GM19351 (cell line): Measurements from ENCODE around the gene CRYBA4.

Experiments
- ATAC-seq: cut with Tn5 transposase; IDR thresholded peaks from one replicate; pipeline ENCODE4 v1.9.1; 2021; ENCODE audit warnings: mild to moderate bottlenecking, moderate library complexity; ENCODE audit not compliant: unreplicated experiment

Gene CRYBA4

GRCh38 chr22:26621663-26622062, at the start of gene CRYBA4:
Gene CRYBA4 (plus strand): TSS chr22:26621963. CDS start chr22:26622597, 634 bp downstream.
- ATAC-seq, result no peak

DNA sequence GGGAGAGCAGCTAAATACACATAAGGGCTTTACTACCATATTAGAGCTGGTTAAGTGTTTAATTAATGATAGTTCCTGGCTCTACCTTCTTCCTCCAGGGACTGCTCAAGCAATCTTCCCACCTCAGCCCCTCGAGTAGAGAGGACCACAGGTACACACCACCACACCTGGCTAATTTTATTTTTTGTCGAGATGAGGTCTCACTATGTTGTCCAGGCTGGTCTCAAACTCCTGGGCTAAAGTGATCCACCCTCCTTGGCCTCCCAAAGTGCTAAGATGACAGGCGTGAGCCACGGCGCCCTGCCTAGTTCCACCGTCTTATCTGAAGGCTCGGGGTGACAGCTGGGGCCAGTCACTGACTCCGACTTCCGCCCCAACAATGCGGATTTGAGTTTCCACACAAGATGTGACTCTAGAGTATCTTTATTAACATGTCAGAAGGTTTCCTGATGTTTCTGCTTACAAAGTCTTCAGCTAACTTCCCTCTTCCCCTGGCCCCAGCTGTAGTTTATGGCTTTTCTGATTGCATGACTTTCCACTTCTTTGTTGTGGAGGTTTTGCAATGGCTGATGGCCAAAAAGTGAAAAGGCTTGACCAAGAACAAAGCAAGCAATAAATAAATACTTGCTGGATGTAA, 48.6 kb upstream of the CRYBA4 start:
- ATAC-seq, result no peak

DNA sequence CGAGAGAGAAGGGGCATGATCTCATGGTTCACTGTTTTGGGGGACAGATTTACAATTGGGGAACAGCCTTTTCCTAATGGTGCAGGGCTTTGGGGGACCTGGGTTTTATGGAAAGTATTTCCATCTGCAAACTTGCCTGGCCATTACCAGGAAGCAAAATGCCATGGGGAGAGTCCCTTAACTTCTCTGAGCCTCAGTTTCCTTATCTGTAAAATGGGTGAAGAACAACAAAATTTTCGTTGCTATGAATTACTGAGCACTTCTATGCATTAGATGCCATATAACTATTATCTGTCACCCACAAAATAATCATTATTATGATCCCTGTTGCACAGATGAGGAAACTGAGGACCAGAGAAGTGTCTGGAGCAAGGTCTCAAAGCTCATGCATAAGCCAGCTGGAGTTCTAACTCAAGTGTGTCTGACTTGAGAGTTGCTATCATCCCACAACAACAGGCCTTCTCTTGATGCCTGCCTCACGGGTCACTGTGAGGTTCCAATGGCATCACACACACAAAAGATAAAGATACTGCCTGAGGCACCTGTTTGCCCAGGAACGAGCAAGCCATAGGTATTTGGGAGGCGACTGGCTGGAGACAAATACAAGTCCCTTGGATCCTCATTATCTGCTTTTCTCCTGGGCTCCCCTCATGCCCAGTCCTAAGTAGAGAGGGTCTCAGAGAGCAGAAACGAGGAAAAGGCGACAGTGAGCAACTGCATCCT, 47.6 kb upstream of the CRYBA4 start:
- no peak for ATAC-seq

DNA sequence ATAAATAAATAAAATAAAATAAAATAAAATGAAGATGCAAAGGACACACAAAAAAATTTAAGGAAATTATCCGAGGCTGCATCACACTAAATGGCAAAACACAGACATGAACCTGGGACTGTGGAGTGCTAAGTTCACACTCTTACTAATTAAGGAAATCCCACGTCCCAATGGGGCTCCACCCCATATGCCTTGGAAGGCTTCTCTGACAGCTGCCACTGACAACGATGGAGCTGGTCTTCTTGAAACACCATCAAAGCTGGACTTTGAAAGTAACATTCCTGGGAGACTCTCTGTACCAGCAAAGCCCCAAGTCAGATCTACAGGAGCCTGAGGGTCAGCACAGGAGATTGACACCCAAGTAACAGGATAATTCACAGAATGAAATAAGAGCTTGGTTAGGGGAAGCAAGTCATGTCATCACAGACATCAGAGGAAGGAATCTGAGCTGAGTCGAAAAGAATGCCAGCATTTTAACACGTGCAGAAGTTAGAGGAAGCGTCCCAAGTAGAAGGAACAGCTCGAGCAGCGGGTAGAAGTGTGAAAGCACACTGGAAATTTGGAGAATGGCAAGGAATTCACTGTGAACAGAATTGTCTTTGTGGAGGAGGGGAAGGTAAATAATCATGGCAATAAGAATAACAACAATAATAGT, 45.6 kb upstream of the CRYBA4 start:
- ATAC-seq, result no peak

- no peak for ATAC-seq
Measured at GRCh38 chr22:26577081-26577480, 44.7 kb upstream of the CRYBA4 start.

DNA sequence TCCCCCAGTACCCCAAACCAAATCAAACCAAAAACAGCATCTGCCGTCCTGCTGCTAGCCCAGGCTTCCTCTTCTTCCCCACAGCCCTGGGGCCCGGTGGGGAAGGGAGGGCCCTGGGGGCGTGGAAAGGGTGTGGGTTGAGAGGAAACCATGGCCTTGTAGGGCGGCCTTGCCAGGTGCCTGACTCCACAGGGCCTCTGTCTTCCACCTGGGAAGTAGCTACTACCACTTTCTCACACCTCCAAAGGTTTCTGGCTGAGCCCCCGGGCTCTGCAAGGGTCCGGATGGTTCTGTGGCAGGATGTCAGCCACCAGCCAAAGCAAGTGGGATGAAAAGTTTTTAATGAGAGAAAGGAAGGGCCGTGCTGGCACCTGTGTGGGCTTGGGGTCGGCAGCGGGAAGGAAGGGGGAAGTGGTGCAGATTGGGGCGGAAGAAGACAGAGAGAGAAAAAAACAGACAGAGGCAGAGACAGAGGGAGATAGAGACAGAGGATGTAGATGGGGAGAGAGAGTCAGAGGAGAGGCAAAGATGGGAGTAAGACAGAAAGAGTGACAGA, 42.4 kb upstream of the CRYBA4 start:
- ATAC-seq, result peak; percentile 79

DNA sequence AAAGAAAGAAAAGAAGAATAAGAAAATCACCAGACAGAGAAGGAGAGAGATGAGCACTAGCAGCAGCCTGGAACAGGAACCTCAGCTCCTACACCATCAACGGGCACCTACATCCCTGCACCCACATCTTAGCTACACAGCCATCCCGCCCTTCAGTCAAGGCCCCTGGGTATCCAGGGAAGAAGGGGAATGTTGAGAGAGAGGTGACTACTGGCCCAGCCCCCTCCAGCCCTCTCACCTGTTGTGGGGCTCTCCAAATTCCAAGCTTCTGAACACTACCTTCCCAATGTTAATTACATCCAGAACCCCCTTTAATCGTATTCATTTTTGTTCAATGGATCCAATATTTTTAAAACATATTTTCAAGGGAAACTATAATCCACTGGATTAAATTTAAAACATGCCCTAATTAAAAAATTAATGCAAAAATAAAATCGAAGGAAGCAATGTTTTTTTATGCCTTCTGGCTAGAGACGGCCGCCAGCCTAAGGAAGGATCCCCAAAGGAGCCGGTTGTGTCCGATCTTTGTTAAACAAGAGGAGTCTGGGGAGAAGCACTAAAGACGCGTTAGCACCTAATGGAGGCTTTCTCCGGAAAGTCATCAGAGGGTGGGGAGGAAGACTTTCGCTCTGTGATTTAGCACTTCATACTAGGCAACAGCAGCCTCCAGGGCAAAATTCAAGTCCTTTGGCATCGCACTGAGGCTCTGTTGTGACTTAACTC, 41.4 kb upstream of the CRYBA4 start:
- ATAC-seq, result no peak

DNA sequence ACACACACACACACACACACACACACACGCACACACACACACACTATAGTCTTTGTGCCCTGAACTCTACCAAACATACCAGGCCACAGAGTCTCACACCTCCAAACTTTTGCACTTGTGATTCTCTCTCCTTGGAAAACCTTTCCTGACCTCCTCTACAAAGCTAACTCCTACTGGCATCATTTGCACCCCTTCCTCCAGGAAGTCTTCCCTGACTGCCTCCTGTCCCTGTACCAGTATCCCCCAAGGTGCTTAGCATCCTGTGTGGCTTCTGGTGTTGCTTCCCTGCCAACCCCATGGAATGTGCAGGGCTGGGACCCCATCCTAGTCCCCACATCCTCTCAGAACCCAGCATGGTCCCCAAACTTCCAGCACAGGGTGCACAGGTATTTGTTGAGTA, 40.7 kb upstream of the CRYBA4 start:
- no peak for ATAC-seq

GRCh38 chr22:26581633-26582168, 40.1 kb upstream of the CRYBA4 start:
- ATAC-seq, result no peak

GRCh38 chr22:26584010-26584409, 37.8 kb upstream of the CRYBA4 start:
- ATAC-seq, result no peak

GRCh38 chr22:26585104-26585790, 36.5 kb upstream of the CRYBA4 start:
- ATAC-seq, result no peak

DNA sequence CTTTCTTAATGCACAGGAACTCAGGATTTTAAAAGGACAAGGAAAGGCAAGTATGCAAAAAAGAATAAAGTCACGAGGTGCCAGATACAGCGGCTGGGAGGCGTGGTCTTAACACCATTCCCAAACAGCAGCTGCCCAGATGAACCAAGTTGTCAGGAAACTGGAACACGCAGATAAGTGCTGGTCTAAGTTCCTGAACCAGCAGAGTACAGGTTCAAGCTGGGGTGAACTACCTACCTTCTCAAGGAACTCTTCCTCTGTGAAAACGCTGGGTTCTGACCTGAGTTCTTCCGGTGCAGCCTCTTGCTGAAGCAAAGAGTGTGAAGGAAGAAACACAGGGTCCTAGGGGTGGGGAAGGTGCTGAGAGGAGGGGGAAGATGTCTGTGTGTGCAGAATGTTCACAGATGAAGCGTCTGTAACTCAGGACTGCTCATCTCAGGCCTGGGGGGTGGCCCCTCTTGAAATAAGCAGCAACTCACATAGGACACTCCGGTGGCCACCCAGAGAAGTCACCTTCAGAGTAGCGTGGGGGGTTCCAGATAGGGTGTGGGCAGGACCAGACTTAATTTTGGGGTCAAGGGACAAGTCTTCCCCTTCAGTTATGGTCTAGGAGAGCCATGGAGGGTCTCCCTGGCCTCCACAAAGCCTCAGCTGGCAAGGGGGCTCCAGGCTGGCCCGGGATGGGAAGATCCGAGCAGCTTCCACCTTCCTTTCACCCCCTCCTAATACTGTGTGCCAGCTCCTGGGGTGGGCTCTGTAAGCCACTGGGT, 35.0 kb upstream of the CRYBA4 start:
- ATAC-seq, result no peak

DNA sequence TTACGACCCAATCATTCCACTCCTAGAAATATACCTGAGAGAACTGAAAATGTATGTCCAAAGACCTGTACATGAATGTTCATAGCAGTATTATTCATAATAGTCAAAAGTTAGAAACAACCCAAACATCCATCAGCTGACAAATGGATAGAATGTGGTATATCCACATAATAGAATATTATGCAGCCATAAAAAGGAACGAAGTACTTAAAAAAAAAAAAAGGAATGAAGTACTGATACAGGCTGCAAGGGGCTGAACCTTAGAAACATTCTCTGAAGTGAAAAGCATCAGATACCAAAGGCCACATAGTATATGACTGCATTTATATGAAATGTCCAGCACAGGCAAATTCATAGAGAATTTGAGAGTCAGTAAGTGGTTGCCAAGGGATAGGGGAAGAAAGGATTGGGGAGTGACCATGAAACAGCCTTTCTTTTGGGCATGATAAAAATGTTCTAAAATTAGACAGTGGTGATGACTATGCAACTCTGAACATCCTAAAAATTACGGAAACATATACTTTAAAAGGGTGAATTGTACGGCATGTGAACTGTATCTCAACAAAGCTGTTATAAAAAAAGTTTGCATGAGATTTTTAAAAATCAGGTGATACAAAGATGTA, 33.7 kb upstream of the CRYBA4 start:
- ATAC-seq, result no peak

DNA sequence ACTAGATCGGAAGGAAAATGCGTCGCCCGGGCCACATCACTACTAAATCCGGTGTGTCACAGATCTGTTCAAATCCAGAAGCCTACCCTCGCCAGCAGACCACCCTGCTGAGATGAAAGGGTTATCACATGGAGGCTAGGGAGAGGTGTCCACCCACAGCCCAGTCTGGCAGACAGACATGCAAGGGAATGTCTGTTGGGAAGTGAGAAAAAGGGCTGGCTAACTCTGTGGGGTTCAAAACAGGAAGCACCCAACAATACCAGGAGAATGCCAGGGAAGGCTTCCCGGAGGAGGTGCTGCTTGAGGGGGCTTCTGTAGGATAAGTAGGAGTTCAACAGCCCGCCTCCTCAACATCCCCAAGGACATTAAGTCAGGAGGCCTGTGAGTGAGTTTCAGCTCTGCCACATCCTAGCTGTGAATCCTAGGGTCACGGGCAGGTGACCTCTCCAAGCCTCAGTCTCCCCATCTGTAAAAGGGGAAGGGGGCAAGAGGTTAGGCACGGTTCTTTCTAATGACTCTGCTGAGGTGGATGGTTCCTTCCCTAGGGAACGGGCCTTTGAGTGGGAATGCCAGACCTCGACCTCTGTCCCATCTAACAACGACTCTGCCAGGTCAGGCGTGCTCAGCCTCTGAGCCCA, 32.9 kb upstream of the CRYBA4 start:
- ATAC-seq, result no peak

DNA sequence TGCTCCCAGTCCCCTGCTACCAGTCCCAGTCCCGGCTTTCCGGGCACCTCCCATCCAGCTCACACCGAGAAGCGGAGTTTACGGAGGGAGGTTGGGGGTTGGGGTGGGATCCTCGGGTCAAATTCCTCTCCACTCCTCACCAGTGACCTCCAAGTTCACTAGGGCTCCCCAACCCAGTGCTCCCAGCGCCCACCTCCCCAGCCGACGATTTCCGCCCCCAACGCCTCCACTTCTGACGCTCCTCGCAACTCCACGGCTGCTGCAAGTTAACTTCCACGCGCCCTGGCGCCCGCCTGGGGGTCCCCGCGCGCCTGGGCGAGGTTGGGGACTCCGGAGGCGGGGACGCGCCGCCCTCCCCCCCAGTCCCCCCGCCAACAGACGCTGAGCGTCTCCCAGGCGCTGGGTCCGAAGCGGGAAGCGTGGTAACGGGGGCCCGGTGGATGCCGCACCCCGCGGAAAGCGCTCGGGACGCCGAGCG, 32.4 kb upstream of the CRYBA4 start:
- peak; percentile 13 for ATAC-seq

GRCh38 chr22:26589845-26590736, 31.7 kb upstream of the CRYBA4 start, which contains the start of gene TPST2:
Gene TPST2 (minus strand): TSS chr22:26590132. CDS start chr22:26541630, 48,502 bp downstream.
- ATAC-seq, result peak; percentile 73

DNA sequence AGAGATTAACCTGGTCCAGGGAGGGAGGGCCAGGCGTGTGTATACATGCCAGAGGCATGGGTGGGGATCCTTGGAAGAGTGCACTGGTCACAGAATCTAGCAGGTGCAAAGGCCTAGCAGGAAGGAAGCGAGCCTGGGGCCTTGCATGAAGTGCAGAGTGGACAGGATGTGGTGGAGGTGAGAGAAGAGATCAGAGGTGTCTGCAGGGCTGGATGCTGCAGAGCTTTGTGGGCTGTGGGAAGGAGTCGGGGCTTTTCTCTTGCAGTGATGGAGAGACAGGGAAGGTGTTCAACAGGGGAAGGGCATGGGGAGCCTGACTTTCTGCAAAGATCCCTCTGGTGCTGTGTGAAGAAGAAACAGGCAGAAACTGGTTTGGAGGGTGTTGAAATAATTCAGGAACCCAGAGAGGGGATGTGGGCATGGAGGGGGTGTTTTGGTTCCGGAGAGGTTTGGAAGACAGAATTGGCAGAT, 29.3 kb upstream of the CRYBA4 start:
- peak; percentile 70 for ATAC-seq
